Iris pigment epithelial cell (primary cell): ENCODE measurements around the gene OAS1.
A peak's percentile ranks its signal among the peaks of the same experiment; 100 is the strongest.
"Not testable (repeated sequence)": the region's sequence is repeated elsewhere in the genome, so short reads cannot be mapped to it uniquely, and the experiment has no call there.

ENCODE experiments used
- DNase-seq: peaks from one replicate; pipeline ENCODE4 v3.0.0-alpha.2; 2011; ENCODE audit warnings: low read depth

Gene OAS1

DNA sequence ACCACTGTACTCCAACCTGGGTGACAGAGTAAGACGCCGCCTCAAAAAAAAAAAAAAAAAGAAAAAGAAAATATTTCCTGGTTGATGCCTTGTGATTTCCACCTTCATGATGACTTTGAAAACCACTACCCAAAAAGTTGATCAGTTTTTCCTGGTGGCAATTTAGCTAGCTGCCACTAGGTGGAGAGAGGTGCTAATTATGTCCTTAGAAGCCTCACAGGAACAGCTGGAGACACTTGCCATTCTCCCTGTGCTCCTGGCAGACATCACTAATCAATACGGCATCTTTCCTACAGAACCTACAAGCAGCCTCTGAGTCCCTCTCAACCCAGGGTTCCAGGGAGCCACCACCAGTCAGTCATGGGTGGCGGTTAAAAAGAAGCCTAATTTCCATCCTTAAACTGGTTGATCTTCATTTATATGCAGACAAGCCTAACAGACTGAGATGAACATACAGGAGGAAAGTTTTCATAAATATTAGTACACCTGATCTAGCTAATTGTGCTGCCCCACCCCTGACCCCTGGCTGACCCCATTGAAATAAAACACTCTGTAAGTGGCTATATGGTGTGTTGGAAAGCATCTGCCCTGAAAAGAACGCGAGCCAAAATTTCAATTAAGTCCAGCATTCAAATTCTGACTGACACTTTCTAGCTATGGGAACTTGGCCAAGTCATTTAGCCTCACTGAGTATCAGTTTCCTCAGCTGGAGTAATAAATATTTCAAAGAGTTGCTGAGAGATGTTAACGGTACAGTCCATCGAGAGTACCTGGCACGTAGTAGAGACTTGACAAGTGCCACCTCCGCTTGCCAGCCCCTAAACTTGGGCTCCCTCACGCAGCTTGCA, 6.2 kb upstream of the OAS1 start:
- DNase-seq = peak; percentile 44

DNA sequence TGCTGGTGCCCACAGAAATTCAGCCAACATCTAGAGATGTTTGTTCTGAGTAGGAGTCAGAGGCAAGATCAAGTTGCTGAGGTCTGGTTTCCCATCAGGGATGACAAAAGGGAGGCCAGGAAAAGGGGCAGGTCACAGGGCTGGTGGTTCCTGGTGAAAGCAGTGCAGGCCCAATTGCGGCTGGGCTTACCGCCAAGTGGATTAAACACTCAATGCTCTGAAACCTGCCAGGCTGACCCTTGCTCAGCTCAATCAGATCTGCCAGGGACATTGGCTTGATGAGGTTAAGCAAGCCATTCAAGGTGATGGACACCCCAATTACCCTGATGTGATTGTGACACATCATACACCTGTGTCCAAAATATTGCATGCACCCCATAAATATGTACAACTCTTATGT, 5.5 kb upstream of the OAS1 start:
- DNase-seq = no peak

DNA sequence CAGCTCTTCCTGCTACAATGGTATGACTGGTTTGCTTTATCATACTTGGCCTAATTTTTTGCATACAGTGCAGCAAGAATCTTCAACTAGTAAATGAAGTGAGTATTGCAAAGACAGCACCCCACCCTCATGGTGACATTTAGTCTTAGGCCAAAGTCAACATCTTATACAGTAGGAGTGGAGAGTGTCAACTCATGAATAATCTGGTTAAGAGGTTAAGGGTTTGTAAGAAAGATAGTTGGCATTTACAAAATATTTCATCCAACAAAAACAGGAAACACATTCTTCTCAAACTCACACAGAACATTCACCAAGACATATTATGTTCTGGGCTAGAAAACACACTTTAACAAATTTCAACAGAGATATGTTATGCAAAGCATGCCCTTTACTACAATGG, 2.2 kb upstream of the OAS1 start:
- peak; percentile 39 for DNase-seq

DNA sequence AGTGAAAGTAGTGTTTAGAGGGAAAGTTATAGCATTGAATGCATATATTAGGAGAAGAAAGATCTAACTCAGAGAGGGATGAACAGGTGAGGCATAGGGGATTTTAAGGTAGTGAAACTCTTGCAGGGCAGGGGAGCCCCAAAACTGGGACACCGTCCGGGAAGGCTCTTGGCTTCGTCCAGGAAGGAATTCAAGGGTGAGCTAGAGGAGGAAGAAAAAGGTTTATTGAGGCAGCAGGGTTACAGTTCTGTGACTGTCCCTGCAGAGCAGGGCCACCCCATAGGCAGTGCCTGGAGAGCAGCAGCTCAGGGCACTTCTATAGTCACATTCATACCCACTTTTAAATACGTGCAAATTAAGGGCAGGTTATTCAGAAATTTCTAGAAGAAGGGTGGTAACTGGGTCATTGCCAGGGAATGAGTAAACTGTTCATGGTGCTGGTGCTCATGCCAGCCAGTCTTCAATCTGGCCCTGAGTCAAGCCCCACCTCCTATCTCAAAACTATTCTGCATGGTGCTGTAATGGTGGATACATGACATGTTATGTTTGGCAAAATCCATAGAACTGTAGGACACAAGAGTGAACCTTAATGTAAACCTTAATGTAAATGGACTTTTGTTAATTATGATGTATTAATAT, 1.2 kb upstream of the OAS1 start:
- DNase-seq = no peak

DNA sequence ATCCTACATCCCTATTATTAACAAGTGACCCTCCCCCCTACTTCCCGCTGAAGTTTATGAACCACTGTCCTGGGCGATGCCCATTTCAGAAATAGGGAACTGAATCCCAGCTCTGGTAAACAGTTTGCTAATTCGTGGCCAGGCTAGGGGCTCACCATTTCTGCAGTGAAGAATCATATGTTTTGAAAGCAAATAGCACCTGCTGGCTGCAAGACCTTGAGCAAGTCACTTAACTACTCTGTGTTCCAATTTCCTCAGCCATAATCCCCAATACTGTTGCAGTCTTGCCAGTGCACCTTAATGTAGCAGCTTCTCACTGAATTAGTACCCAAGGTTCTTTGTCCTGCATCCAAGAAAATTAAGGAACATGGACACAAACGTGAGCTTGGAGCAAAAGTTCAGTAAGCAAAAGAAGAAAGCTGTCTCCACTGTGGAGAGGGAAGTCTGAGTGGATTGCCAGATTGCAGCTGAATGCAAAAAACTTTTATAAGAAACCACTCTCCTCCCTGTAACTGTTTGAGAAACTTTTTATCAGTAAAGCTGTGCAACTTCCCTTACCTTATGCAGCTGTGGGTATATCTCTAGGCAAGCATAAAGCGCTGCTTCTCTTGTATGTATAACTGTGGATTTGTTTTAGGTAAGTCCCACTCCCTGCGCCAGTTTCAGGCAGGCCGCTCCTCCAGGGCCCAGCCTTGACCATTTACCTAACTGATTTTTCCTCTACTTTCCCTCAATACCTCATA, 824 bp downstream of the OAS1 start:
- no peak for DNase-seq

DNA sequence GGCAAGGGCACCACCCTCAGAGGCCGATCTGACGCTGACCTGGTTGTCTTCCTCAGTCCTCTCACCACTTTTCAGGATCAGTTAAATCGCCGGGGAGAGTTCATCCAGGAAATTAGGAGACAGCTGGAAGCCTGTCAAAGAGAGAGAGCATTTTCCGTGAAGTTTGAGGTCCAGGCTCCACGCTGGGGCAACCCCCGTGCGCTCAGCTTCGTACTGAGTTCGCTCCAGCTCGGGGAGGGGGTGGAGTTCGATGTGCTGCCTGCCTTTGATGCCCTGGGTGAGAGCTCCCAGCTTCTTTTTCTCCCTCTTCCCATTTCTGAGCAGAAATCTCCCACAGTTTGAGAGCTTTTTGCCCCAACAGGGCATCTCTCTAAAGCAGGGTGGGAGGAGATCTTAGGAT, 1.8 kb downstream of the OAS1 start:
- DNase-seq = no peak

DNA sequence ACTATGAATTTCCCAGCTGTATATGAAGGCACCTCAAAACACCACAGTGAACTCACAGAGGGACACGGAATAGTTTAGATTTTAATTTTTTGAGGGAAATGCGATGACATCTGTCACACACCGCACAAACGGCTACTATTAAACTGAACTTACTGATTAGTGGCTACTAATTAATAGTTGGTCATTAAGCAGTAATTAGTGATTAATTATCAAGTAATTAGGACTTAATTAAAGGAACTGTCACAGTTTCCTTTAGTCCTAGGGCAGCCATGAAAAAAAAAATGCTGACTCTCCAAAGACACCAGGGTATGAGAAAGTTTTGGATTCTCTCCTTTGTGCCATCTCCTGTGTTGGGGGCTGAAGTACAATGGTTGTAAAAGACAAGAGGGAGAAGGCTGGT, 2.9 kb downstream of the OAS1 start:
- DNase-seq = no peak

DNA sequence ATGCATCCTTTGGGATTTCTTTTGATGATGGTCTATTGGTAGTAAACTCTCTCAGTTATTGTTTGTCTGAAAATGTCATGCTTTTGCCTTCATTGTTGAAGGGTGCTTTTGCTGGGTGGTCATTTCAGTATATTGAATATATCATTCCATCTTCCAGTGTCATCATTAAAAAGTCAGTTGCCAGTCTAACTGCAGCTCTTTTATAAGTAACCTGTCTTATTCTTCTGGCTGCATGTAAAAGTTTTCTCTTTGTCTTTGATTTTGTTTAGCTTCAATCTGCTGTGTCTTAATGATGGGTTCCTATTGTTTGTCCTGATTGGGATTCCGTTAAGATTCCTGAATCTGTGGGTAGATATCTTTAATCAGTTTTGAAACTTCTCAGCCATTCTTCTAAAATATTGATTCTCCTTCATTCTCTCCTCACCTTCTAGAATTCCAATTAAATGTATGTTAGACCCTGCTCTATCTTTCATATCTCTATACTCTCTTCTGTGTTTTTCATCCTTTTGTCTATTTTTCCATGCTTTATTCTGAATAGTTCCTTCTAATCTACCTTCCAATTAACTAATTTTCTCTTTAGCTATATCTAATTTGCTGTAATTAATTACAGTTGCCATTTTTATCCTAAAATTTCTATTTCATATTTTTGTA, 6.4 kb downstream of the OAS1 start:
- no peak for DNase-seq

DNA sequence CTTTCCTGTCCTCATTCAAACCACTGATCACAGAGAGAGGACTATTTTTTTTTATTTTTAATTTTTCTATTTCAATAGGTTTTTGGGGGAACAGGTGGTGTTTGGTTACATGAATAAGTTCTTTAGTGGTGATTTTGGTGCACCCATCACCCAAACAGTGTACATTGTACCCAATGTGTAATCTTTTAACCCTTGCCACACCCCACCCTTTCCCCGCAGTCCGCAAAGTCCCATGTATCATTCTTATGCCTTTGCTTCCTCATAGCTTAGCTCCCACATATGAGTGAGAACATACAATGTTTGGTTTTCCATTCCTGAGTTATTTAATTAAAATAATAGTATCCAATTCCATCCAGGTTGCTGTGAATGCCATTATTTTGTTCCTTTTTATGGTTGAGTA, 7.1 kb downstream of the OAS1 start:
- not testable (repeated sequence) for DNase-seq

DNA sequence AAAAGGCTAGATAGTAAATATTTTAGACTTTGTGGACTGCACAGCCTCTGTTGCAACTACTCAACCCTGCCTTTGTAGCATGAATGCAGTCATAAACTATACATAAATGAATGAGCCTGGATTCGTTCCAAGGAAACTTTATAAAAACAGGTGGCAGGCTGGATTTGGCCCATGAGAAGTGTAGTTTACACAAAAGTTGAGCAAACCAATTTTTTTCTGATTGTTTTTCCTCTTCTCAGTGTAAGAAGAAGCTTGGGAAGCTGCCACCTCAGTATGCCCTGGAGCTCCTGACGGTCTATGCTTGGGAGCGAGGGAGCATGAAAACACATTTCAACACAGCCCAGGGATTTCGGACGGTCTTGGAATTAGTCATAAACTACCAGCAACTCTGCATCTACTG, 9.5 kb downstream of the OAS1 start:
- DNase-seq = peak; percentile 50

DNA sequence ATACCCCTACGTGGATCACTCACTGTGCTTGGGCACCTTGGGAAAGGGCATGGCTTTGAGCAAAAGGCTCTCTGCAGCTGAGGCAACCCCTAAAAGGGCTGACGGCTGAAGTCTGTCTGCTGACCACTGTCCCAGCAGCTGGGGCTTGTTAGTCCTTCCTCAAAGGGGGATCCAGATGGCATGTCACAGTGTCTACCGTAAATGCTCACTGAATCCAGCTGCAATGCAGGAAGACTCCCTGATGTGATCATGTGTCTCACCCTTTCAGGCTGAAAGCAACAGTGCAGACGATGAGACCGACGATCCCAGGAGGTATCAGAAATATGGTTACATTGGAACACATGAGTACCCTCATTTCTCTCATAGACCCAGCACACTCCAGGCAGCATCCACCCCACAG, 12.4 kb downstream of the OAS1 start:
- no peak for DNase-seq

DNA sequence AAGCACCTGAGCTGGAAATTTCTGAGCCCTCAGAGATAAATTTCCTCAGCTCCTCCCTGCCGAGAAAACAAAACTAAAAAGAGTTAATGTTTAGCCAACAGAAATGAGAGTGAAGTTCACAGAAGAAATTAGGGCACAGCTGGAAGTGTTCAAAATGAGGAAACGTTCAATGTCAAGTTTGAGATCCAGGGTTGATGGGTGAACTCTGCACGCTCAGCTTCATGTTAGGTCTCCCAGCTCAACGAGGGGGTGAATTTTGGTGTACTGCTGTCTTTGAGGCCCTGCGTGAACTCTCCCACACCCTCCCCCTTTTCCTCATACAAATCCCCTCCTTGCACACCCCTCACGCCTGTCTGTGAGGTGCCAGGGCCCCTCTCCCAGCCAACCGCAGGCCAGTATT, 18.2 kb downstream of the OAS1 start:
- DNase-seq = no peak

DNA sequence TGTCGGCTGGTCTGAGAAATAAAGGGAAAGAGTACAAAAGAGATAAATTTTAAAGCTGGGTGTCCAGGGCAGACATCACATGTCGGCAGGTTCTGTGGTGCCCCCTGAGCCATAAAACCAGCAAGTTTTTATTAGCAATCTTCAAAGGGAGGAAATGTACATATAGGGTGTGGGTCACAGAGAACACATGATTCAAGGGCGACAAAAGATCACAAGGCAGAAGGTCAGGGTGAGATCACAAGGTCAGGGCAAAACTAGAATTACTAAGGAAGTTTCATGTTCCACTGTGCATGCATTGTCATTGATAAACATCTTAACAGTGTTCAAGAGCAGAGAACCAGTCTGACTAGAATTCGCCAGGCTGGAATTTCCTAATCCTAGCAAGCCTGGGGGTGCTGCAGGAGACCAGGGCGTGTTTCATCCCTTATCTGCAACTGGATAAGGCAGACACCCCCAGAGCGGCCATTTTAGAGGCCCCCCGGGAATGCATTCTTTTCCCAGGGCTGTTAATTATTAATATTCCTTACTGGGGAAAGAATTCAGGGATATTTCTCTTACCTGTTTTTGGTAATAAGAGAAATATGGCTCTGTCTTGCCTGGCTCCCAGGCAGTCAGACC, 19.8 kb downstream of the OAS1 start:
- not testable (repeated sequence) for DNase-seq

DNA sequence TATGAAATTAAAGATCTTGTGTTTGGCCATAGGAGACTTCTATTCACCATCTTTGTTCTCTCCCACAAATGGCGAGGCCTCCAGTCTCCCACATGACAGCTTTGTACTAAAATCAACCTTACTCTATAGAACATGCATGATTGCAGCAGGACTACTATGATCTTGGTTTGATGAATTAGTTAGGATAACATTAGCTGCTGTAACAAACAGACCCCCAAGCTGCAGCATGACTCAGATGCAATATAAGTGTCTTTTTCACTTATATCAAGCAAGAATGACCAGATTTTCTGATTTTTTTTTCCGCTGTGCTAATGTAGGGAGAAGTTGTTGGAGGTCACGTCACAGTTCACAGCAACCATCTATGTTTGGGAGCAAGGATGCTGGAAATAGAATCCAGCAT, 20.7 kb downstream of the OAS1 start:
- no peak for DNase-seq

DNA sequence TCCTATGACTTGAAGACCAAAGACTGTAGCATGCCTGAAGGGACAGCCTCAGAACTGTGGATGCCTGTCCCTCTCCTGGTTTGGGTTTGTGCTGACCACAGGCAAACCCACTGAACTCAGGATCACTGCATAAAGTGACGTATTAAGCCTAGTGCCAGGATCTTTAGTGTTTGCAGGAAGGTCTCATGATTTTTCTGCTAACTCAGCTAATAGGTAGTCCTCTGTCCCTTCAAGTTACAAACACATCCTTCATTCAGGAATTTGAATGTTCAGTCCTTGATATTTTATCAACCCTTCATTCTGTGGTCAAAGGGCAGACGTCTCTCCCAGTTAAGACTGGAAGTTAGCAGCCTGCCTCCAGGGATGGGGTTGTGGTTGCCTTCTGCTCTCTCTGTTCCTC, 21.2 kb downstream of the OAS1 start:
- no peak for DNase-seq

DNA sequence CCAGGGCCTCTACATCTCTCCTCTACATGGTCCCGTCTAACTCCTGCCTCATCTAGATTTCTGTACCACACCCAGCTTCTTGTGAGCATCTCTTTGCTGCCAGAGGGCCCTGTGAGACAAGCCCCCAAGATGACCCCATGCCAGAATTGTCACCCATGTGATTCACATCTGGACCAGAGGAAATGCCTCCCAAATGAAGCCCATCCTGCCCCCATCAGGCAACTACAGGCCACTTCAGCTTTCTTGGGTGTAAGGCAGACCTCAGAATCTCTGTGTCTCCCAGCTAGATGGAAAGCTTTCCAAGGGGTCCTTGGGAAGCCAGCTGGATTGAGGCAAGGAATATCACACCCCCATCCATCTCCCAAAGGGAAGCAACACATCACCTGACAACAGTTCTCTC, 22.2 kb downstream of the OAS1 start:
- DNase-seq = no peak

DNA sequence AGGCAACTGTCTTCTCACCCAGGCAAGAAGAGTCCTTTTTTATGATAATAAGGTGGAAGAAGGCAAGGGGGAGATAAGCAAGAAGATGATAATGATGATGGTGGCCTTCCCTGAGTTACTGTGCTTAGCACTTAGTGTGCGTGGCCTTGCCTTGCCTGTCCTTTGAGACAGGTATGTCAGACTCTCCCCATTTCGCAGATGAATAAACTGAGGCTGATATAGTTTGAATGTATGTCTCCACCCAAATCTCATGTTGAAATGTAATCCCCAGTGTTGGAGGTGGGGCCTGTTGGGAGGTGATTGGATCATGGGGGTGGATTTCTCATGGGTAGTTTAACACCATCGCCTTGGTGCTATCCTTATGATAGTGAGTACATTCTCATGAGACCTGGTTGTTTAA, 23.0 kb downstream of the OAS1 start:
- DNase-seq = no peak

DNA sequence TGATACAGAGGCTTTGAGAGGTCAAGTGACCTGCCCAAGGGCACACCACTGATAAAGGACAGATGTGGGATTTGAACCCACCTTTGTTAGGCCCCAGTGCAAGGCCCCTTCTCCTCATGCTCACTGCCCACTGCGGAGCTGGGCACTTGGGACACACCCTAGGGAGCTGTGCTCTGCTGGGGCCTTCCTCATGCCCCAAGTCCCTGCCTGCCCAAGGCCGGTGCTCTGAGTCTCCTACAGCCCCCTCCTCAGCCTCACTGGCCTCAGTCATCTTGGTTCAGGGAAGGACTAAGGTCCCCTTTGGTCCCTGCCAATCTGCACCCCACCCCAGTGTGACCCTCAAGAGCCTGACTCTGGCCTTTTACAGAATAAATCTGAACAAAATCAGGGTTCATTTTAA, 23.6 kb downstream of the OAS1 start:
- DNase-seq = no peak

DNA sequence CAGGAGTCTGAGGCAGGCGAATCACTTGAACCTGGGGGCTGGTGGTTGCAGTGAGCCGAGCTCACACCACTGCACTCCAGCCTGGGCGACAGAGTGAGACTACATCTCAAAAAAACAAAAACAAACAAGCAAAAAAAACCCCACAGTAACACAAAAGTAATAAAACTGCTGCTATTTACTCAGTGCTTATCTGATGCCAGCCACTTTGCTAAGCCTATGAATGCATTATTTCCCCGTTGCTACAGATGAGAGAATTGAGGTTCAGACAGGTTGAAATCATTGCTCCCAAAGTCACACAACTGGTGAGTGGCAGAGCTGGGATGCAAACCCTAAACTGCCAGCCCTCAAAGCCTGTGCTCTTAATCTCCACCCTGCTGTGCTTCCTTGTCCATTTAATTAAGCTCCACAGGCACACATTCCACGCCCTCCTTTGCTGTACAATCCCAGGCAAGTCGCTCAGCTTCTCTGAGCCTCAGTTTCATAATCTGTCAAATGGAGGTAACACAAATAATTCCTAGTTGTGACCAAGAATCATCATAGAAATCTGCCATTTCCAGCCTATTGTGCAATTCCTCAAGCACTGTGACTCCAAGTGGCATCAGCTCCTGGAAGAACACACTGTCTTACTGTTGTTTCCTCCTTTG, 25.8 kb downstream of the OAS1 start:
- DNase-seq = no peak

DNA sequence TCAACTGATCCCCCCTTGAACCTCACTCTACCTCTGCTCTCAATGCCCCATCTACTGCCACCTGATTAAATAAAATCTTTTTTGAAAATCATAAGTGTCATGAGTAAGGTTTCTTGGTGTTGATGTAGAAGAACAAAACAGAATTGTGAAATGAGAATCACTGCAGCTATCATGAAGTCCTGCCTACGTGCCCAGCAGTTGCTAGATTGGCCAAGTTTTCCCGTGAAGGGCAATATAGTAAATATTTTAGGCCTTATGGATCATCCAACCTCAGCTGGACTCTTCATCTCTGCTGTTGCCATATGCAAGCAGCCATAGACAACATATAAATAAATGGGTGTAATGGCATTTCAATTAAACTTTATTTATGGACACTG, 26.4 kb downstream of the OAS1 start:
- DNase-seq = no peak

DNA sequence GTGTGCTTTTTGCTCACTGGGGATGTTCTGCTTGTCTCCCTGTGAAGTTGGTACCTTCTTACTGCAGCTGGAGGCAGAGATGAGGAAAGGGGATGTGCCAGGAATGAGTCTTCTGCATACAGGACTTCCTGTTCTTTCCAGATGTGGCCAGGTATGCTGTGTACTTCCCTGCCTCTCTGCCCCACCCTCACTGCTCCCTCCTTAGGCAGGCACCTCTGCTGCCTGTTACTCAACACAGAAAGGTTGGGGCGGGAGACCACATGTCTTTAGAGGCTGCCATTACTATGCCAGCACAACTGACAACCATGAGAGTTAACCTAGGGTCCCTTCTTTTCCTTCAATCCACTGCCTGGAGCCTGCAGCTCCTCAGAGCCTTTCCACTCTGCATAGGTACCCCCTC, 29.5 kb downstream of the OAS1 start:
- no peak for DNase-seq

DNA sequence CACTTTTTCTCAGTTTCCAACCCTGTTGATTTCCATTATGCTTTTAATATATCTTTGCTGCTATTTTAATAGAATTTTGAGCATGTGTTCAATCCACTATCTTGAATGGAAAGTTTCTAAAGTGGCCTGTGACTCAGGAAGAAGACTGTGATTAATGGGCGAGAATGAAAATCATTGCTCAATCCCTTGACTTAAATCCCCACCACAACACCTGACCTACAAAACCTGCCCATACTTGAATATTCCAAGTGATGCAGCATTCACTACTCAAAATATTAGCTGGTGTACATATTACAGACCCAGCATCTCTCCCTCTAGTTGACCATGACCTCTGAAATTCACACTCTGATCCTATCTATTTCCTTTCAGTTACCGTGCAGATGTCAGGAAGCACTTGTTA, 30.2 kb downstream of the OAS1 start:
- DNase-seq = peak; percentile 46
